Measurements from ENCODE around the gene MARCHF2.
A peak's percentile ranks its signal among the peaks of the same experiment; 100 is the strongest.
"Not testable (repeated sequence)": the region's sequence is repeated elsewhere in the genome, so short reads cannot be mapped to it uniquely, and the experiment has no call there.

The MARCHF2 gene

DNA sequence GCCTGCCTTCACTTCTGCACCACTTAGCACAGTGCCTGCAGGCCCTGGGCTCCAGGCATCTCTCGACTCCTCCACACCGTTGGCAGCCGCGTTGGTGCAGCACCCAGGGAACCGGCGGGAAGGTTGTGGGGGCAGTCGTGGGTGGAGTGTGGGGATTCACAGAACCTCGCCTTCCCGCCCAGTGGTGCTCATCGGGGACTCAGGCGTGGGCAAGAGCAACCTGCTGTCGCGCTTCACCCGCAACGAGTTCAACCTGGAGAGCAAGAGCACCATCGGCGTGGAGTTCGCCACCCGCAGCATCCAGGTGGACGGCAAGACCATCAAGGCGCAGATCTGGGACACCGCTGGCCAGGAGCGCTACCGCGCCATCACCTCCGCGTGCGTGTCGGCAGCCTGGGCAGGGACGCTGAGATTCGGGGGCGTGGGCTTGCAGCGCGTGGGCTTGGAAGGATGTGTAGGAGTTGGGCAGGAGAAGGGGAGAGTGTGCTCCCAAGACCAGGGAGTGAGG is 13.4 kb upstream of the MARCHF2 start:
- Histone ChIP-seq H3K27me3 (replicated peaks; ENCODE audit: control insufficient read depth, insufficient read depth, low read length) (no peaks in the 10 kb centered on the region), H3K9me3 (ENCODE audit: control insufficient read depth, low read length) (no peaks in the 10 kb centered on the region), H3K9ac (ENCODE audit: low read length) (no peak overlapping the region), H3K4me3 (ENCODE audit: low read length) (no peak overlapping the region), H3K4me1 (ENCODE audit: control insufficient read depth, insufficient read depth, low read length) (peaks cover 16% of the 10 kb centered on the region), H3K36me3 (ENCODE audit: control insufficient read depth, insufficient read depth, low read length, severe bottlenecking) (peaks cover 29% of the 10 kb centered on the region)
- no peak for DNase-seq (ENCODE audit: low read depth)

DNA sequence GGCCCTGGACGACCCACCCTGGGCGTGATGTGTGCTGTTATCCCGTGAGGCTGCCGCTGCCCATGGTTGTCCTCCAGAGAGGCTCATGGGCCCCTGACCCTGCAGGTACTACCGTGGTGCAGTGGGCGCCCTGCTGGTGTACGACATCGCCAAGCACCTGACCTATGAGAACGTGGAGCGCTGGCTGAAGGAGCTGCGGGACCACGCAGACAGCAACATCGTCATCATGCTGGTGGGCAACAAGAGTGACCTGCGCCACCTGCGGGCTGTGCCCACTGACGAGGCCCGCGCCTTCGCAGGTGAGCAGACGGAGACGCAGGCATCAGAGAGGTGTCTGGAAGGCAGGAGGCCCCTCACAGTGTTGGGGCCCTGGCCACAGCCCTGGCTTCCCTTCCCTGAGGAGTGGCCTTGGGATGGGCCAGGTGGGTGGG is 11.1 kb upstream of the MARCHF2 start:
- peaks cover 9% of the 10 kb centered on the region for H3K4me1 ChIP-seq (ENCODE audit: control insufficient read depth, insufficient read depth, low read length)
- H3K9me3 ChIP-seq (ENCODE audit: control insufficient read depth, low read length): no peaks in the 10 kb centered on the region
- H3K27me3 ChIP-seq (replicated peaks; ENCODE audit: control insufficient read depth, insufficient read depth, low read length): no peaks in the 10 kb centered on the region
- no peak overlapping the region for H3K4me3 ChIP-seq (ENCODE audit: low read length)
- no peak for DNase-seq (ENCODE audit: low read depth)
- peaks cover 38% of the 10 kb centered on the region for H3K36me3 ChIP-seq (ENCODE audit: control insufficient read depth, insufficient read depth, low read length, severe bottlenecking)
- no peak overlapping the region for H3K9ac ChIP-seq (ENCODE audit: low read length)

DNA sequence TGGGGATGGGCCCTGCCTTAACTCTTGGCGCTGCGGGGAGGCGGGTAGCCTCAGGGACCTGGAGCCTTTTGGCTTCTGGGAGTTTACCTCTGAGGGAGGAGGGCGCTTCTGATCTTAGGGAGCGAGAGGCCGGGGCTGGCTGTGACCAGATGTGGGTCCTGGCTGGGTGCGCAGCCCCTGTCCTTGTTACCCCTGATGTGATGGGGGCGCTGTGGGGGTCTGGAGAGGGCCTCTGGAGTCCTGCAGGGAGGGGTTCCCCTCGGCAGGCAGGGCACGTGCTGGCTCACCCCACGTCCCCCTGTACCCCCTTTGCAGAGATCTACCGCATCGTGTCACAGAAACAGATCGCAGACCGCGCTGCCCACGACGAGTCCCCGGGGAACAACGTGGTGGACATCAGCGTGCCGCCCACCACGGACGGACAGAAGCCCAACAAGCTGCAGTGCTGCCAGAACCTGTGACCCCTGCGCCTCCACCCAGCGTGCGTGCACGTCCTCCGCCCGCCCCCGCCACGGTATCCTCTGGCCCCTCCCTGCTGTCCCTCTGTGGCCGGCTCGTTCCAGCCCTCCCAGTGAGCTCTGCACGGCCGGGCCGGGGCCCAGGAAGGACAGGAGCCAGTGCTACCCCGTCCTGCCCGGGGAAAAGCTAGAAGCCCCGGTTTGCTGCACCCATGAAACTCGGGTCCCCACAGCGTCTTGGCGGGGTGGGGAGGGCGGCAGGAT is 9.8 kb upstream of the MARCHF2 start:
- Histone ChIP-seq H3K4me1 (ENCODE audit: control insufficient read depth, insufficient read depth, low read length) (peaks cover 3% of the 10 kb centered on the region), H3K36me3 (ENCODE audit: control insufficient read depth, insufficient read depth, low read length, severe bottlenecking) (peaks cover 38% of the 10 kb centered on the region), H3K27me3 (replicated peaks; ENCODE audit: control insufficient read depth, insufficient read depth, low read length) (no peaks in the 10 kb centered on the region), H3K9me3 (ENCODE audit: control insufficient read depth, low read length) (no peaks in the 10 kb centered on the region), H3K4me3 (ENCODE audit: low read length) (no peak overlapping the region), H3K9ac (ENCODE audit: low read length) (no peak overlapping the region)
- no peak for DNase-seq (ENCODE audit: low read depth)

DNA sequence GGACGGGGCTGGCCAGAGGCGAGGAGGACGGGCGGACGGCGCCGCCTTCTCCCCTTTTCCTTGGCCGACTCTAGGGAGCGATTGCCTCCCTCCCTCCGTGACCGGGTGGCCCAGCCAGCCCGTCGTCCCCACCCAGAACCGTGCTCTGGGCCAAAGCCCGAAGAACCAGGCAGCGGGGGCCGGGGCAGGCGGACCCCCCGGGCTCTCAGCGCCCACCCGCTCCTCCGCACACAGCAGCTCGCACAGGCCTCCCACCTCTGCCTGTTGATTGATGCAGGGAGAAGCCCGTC is 9.3 kb upstream of the MARCHF2 start:
- H3K36me3 ChIP-seq (ENCODE audit: control insufficient read depth, insufficient read depth, low read length, severe bottlenecking): peaks cover 38% of the 10 kb centered on the region
- no peak for DNase-seq (ENCODE audit: low read depth)
- no peaks in the 10 kb centered on the region for H3K4me1 ChIP-seq (ENCODE audit: control insufficient read depth, insufficient read depth, low read length)
- H3K4me3 ChIP-seq (ENCODE audit: low read length): no peak overlapping the region
- H3K9ac ChIP-seq (ENCODE audit: low read length): no peak overlapping the region
- H3K9me3 ChIP-seq (ENCODE audit: control insufficient read depth, low read length): no peaks in the 10 kb centered on the region
- no peaks in the 10 kb centered on the region for H3K27me3 ChIP-seq (replicated peaks; ENCODE audit: control insufficient read depth, insufficient read depth, low read length)

DNA sequence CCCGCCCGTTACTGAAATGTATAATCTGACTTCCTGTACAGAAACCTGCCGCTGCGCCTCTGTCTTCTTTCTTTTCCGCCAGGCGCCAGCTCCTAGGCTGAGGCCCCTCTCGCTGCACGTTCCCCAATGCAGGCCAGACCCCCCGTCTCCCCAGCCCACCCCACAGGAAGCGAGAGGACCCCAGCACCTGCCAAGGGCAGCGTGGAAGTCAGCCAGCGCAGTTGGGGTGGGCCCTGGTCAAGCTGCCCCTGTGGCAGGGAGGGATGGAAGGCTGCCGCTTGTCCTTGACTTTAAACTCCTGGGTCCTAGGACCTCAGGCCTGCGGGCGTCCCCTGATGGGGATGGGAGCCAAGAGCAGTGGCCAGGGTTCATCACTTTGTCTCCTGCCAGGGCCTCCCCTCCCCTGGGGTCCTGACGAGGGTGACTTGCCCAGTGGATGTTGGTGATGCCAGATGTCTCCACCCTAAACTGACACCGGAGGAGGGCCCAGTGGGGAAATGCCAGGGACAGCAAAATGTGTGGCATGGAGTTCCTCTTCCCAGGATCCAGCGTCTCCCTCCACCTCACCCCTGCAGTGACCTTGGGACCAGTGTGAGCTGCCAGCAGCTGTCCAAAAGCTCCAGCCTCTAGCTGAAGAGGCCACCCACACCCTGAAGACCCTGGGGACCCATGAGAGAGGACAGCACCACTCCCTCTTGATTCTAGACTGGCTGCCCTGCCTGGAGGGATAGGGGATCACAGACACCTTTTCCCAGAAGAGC is 8.5 kb upstream of the MARCHF2 start:
- Histone ChIP-seq H3K27me3 (replicated peaks; ENCODE audit: control insufficient read depth, insufficient read depth, low read length) (no peaks in the 10 kb centered on the region), H3K9me3 (ENCODE audit: control insufficient read depth, low read length) (no peaks in the 10 kb centered on the region), H3K36me3 (ENCODE audit: control insufficient read depth, insufficient read depth, low read length, severe bottlenecking) (peaks cover 34% of the 10 kb centered on the region), H3K9ac (ENCODE audit: low read length) (no peak overlapping the region), H3K4me1 (ENCODE audit: control insufficient read depth, insufficient read depth, low read length) (no peaks in the 10 kb centered on the region), H3K4me3 (ENCODE audit: low read length) (no peak overlapping the region)
- no peak for DNase-seq (ENCODE audit: low read depth)

DNA sequence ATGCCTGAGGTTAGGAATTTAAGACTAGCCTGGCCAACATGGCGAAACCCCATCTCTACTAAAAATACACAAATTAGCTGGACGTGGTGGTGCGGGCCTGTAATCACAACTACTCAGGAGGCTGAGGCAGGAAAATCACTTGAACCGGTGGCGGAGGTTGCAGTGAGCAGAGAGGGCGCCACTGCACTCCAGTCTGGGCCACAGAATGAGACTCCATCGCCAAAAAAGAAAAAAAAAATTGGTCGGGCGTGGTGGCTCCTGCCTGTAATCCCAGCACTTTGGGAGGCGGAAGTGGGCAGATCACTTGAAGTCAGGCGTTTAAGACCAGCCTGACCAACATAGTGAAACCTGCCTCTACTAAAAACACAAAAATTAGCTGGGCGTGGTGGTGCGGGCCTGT is 2.4 kb upstream of the MARCHF2 start:
- not testable (repeated sequence) for H3K4me1 ChIP-seq (ENCODE audit: control insufficient read depth, insufficient read depth, low read length); DNase-seq (ENCODE audit: low read depth); H3K27me3 ChIP-seq (replicated peaks; ENCODE audit: control insufficient read depth, insufficient read depth, low read length); H3K36me3 ChIP-seq (ENCODE audit: control insufficient read depth, insufficient read depth, low read length, severe bottlenecking); H3K9ac ChIP-seq (ENCODE audit: low read length); H3K9me3 ChIP-seq (ENCODE audit: control insufficient read depth, low read length); H3K4me3 ChIP-seq (ENCODE audit: low read length)

DNA sequence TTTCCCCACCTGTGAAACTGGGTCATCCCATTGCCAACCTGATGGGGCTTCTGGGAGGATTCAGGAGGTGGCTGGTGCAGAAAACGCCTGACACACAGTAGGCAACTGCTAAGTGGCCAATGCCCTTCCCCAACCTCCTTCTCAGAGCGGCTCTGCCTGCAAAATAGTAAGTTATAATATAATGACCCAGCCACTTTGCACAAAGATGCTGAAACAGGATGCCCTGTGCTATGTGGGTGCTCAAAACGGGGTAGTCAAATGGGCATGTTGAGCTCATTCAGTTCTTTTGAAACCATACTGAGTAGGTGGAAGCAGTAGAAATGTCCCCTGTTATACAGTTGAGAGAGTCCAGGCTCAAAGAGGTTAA is 507 bp downstream of the MARCHF2 start:
- peak overlapping the region; percentile 87 for H3K9ac ChIP-seq (ENCODE audit: low read length)
- H3K4me3 ChIP-seq (ENCODE audit: low read length): peak overlapping the region; percentile 86
- no peak for DNase-seq (ENCODE audit: low read depth)
- peaks cover 19% of the 10 kb centered on the region for H3K4me1 ChIP-seq (ENCODE audit: control insufficient read depth, insufficient read depth, low read length)
- no peaks in the 10 kb centered on the region for H3K9me3 ChIP-seq (ENCODE audit: control insufficient read depth, low read length)
- no peaks in the 10 kb centered on the region for H3K27me3 ChIP-seq (replicated peaks; ENCODE audit: control insufficient read depth, insufficient read depth, low read length)
- no peaks in the 10 kb centered on the region for H3K36me3 ChIP-seq (ENCODE audit: control insufficient read depth, insufficient read depth, low read length, severe bottlenecking)

DNA sequence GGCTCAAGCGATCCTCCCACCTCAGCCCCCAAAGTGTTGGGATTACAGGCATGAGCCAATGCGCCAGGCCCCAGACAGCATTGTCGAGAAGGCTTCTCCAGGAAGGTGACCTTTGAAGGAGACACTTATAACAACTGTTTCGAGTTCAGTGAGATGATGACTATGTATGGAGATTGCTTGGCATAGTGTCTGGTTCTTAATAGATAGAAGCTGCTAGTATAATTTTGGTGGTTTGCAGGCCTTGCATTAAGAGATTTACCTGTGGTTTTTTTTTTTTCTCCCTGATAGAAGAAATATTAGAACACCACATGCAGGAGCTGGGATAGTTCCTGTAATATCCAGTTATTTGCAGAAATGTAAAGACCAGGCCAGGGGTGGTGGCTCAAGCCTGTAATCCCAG is 3.7 kb downstream of the MARCHF2 start:
- DNase-seq (ENCODE audit: low read depth): no peak
- no peaks in the 10 kb centered on the region for H3K36me3 ChIP-seq (ENCODE audit: control insufficient read depth, insufficient read depth, low read length, severe bottlenecking)
- H3K9me3 ChIP-seq (ENCODE audit: control insufficient read depth, low read length): no peaks in the 10 kb centered on the region
- H3K4me1 ChIP-seq (ENCODE audit: control insufficient read depth, insufficient read depth, low read length): peaks cover 19% of the 10 kb centered on the region
- no peaks in the 10 kb centered on the region for H3K27me3 ChIP-seq (replicated peaks; ENCODE audit: control insufficient read depth, insufficient read depth, low read length)
- H3K4me3 ChIP-seq (ENCODE audit: low read length): no peak overlapping the region
- H3K9ac ChIP-seq (ENCODE audit: low read length): no peak overlapping the region

DNA sequence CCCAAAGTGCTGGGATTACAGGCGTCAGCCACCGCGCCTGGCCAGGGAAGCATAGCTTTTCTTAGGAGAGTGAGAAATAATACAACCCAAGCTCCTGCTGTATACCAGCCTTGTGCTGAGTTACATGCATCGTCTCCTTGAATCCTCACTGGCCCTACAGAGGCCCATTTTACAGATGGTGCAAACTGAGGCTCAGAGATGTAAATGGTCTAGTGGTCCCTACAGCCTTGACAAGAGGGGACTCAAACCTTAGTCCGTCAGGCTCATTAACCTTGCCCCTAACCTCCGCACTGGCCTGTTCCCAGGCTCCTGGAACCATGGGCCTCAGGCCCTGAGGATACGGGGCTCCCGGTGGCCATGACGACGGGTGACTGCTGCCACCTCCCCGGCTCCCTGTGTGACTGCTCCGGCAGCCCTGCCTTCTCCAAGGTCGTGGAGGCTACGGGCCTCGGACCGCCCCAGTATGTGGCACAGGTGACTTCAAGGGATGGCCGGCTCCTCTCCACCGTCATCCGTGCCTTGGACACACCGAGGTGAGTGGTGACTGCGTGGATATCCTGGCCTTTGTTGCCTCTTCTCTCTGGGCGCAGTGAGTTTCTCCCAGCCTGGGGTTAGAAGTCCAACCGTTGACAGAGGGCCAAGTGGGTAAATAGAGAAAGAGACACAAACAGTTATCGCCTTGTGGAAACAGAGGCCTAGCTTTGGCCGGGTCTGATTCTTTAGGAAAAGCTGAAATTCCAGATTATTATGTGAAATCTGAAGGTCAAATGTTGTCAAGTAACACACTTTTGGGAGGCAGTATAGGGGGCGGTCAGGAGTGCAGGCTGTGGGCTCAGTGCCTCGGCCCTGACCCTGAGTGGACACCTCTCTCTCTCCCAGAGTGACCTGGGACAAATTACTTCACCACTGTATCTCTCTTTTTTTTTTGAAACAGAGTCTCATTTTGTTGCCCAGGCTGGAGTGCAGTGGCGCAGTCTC is 8.7 kb downstream of the MARCHF2 start:
- peaks cover 25% of the 10 kb centered on the region for H3K4me1 ChIP-seq (ENCODE audit: control insufficient read depth, insufficient read depth, low read length)
- no peak for DNase-seq (ENCODE audit: low read depth)
- no peaks in the 10 kb centered on the region for H3K36me3 ChIP-seq (ENCODE audit: control insufficient read depth, insufficient read depth, low read length, severe bottlenecking)
- H3K9ac ChIP-seq (ENCODE audit: low read length): no peak overlapping the region
- H3K9me3 ChIP-seq (ENCODE audit: control insufficient read depth, low read length): no peaks in the 10 kb centered on the region
- no peak overlapping the region for H3K4me3 ChIP-seq (ENCODE audit: low read length)
- H3K27me3 ChIP-seq (replicated peaks; ENCODE audit: control insufficient read depth, insufficient read depth, low read length): no peaks in the 10 kb centered on the region

DNA sequence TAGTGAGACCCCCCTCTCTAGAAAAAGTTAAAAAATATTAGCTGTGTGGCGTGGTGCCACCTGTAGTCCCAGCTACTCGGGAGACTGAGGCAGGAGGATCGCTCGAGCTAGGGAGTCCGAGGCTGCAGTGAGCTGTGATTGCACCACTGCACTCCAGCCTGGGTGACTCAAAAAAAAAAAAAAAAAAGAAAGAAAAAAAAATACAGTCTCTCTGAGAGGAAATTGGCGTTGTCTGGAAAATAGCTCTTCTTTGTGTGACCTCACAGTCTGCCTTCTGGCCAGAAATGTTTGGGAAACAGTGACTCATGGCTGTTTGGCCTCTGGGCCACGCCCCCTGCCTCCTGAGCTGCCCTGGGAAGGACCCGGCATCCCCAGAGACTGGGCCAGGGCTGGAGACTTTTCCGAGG is 10.7 kb downstream of the MARCHF2 start:
- no peaks in the 10 kb centered on the region for H3K9me3 ChIP-seq (ENCODE audit: control insufficient read depth, low read length)
- peak overlapping the region; percentile 65 for H3K4me3 ChIP-seq (ENCODE audit: low read length)
- peak; percentile 98 for DNase-seq (ENCODE audit: low read depth)
- peaks cover 19% of the 10 kb centered on the region for H3K4me1 ChIP-seq (ENCODE audit: control insufficient read depth, insufficient read depth, low read length)
- peak overlapping the region; percentile 79 for H3K9ac ChIP-seq (ENCODE audit: low read length)
- no peaks in the 10 kb centered on the region for H3K27me3 ChIP-seq (replicated peaks; ENCODE audit: control insufficient read depth, insufficient read depth, low read length)
- no peaks in the 10 kb centered on the region for H3K36me3 ChIP-seq (ENCODE audit: control insufficient read depth, insufficient read depth, low read length, severe bottlenecking)

DNA sequence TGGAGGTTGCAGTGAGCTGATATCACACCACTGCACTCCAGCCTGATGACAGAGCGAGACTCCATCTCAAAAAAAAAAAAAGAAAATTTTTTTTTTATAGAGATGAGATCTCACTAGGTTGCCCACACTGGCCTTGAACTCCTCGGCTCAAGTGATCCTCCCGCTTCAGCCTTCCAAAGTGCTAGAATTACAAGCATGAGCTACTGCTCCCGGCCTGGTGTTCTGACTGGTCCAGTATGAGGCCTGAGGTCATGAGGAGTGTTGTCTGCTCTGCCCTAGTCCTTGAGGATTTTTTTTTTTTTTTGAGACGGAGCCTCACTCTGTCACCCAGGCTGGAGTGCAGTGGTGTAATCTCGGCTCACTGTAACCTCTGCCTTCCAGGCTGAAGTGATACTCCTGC is 12.2 kb downstream of the MARCHF2 start:
- H3K27me3 ChIP-seq (replicated peaks; ENCODE audit: control insufficient read depth, insufficient read depth, low read length); DNase-seq (ENCODE audit: low read depth); H3K9me3 ChIP-seq (ENCODE audit: control insufficient read depth, low read length); H3K4me3 ChIP-seq (ENCODE audit: low read length); H3K36me3 ChIP-seq (ENCODE audit: control insufficient read depth, insufficient read depth, low read length, severe bottlenecking); H3K9ac ChIP-seq (ENCODE audit: low read length): not testable (repeated sequence)
- H3K4me1 ChIP-seq (ENCODE audit: control insufficient read depth, insufficient read depth, low read length): peaks cover 19% of the 10 kb centered on the region
